ENCODE data around the gene CCDC183.
"Not testable (repeated sequence)": the region's sequence is repeated elsewhere in the genome, so short reads cannot be mapped to it uniquely, and the experiment has no call there.

Gene CCDC183

GRCh38 chr9:136835932-136836904 is 40.1 kb downstream of the CCDC183 start:
- DNase-seq (ENCODE audit: low spot score) = no peak

GRCh38 chr9:136837146-136837855 is 41.2 kb downstream of the CCDC183 start:
- TF ChIP-seq CTCF (IDR thresholded peaks at IDR 0.05) = no peak
- no peak overlapping the region for H3K4me3 ChIP-seq
- no peak for DNase-seq (ENCODE audit: low spot score)
- no peak overlapping the region for H3K27ac ChIP-seq

More at GRCh38 chr9:136835932-136836904, 40.1 kb downstream of the CCDC183 start:
- Histone ChIP-seq H3K27ac (no peak overlapping the region), H3K4me3 (no peak overlapping the region)
- no peak for TF ChIP-seq CTCF (IDR thresholded peaks at IDR 0.05)

GRCh38 chr9:136837856-136838277 is 41.7 kb downstream of the CCDC183 start:
- not testable (repeated sequence) for DNase-seq (ENCODE audit: low spot score); H3K4me3 ChIP-seq; H3K27ac ChIP-seq

GRCh38 chr9:136838314-136839228 is 42.4 kb downstream of the CCDC183 start:
- H3K27ac ChIP-seq = no peak overlapping the region
- H3K4me3 ChIP-seq = no peak overlapping the region
- no peak for TF ChIP-seq CTCF (IDR thresholded peaks at IDR 0.05)
- DNase-seq (ENCODE audit: low spot score) = no peak

- no peak for TF ChIP-seq CTCF (IDR thresholded peaks at IDR 0.05)
- no peak overlapping the region for H3K4me3 ChIP-seq
- DNase-seq (ENCODE audit: low spot score) = no peak
- no peak overlapping the region for H3K27ac ChIP-seq
Observed at GRCh38 chr9:136839229-136840139, 43.3 kb downstream of the CCDC183 start.

- no peak overlapping the region for H3K27ac ChIP-seq
- no peak overlapping the region for H3K4me3 ChIP-seq
- no peak for TF ChIP-seq CTCF (IDR thresholded peaks at IDR 0.05)
- no peak for DNase-seq (ENCODE audit: low spot score)
Observed at GRCh38 chr9:136840140-136840876, 44.2 kb downstream of the CCDC183 start.

Data from coronary artery (tissue), 2 donors.